ENCODE results near the gene RNPEP. TPM values are rescaled to one million over a fixed set of nuclear protein-coding genes. Genes with fewer than 3 reads are reported as not detected.
"Not testable (repeated sequence)": the region's sequence is repeated elsewhere in the genome, so short reads cannot be mapped to it uniquely, and the experiment has no call there.

The RNPEP gene
- total RNA-seq, 1 donor from 2014 or later, result 18.7 TPM

DNA sequence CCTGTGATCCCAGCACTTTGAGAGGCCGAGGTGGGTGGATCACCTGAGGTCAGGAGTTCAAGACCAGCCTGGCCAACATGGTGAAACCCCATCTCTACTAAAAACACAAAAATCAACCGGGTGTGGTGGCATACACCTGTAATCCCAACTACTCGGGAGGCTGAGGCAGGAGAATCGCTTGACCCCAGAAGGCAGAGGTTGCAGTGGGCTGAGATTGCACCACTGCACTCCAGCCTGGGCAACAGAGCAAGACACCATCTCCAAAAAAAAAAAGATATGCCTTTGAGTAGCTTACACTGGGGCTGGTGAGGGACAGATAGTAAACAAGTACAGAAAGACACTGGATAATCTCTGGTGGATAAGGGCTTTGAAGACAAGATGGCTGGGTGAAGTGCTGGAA, 72.2 kb downstream of the RNPEP start:
- intact Hi-C loops (cut with DNase I), result not testable (repeated sequence)

More for the DNA sequence above, 72.2 kb downstream of the RNPEP start:
- not testable (repeated sequence) for ATAC-seq; DNase-seq (ENCODE audit: missing footprints)

Small RNA genes lying within 50 kb of the gene (microRNA-seq; reads per million reads assigned to microRNA genes)
- gene MIR6740, result not detected

Other genes starting within 250 kb of the RNPEP start
- gene IPO9, start 153.5 kb upstream of the RNPEP start, total RNA-seq, result 22.6 TPM
- 159 TPM for gene SHISA4, start 93.8 kb upstream of the RNPEP start, total RNA-seq
- 10.8 TPM for gene LMOD1, start 36.1 kb upstream of the RNPEP start, total RNA-seq
- 83.6 TPM for gene TIMM17A, start 27.1 kb upstream of the RNPEP start, total RNA-seq
- gene ELF3, start 27.9 kb downstream of the RNPEP start, total RNA-seq, result 0.54 TPM
- gene GPR37L1, start 140.3 kb downstream of the RNPEP start, total RNA-seq, result 0.08 TPM
- gene ARL8A, start 162.1 kb downstream of the RNPEP start, total RNA-seq, result 64.6 TPM
- gene PTPN7, start 178.0 kb downstream of the RNPEP start, total RNA-seq, result 0.51 TPM
- gene LGR6, start 211.2 kb downstream of the RNPEP start, total RNA-seq, result 4.1 TPM